Measurements from ENCODE around the gene ABHD6. TPM values are rescaled to one million over a fixed set of nuclear protein-coding genes. Genes with fewer than 3 reads are reported as not detected.

ABHD6 gene
- total RNA-seq, 1 experiment from 2014 or later = 12.7 TPM

DNA sequence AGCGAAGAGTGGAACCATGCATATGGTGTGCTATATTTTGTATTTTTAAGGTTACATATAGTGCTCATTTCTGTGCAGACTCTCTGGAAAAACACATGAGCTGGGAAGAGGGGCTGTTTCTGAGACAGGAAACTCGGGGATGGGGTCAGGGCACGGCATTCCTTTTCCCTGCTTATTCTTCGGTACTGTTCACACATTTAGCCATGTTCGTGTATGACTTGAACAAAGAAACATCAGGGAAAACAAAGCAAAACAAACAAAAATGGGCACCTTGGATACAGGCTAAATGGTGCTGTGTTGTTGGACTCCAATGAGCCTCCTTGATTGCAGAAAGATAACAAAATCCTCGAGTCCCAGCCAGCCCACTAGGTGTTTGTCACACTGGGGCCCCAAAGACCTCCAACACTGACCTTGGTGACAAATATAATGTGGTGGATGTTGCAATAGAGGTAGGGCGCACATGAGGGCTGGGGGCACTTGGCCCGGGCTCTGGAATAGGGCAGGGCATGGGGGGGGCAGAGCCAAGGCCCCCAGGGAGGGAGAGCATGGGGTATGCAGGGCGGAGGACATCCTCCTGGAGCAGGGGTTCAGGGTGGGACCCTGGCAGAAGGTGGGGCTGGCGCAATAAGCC is 46.1 kb upstream of the ABHD6 start:
- Histone ChIP-seq H3K79me2 (ENCODE audit: insufficient read depth, low read length) (no peaks in the 10 kb centered on the region), H3K9me2 (ENCODE audit: insufficient read depth) (no peaks in the 10 kb centered on the region), H2AFZ (ENCODE audit: low read depth, low read length, poor library complexity, severe bottlenecking) (no peak overlapping the region), H3K27ac (ENCODE audit: low read depth, low read length) (no peak overlapping the region), H3K9me3 (ENCODE audit: control insufficient read depth in 1 of 2, insufficient read depth in 1 of 2, low read depth in 1 of 2, low read length in 2 of 2) (no peaks in the 10 kb centered on the region), H3K36me3 (ENCODE audit: control insufficient read depth in 1 of 2, insufficient read depth in 2 of 2, low read length in 2 of 2) (no peaks in the 10 kb centered on the region), H3K4me2 (ENCODE audit: low read length) (no peak overlapping the region), H3K4me3 (replicated peaks in 1 of 2; ENCODE audit: low read depth in 1 of 2, low read length in 2 of 2) (no peak overlapping the region), H4K20me1 (ENCODE audit: insufficient read depth) (no peaks in the 10 kb centered on the region), H3K4me1 (ENCODE audit: control insufficient read depth in 1 of 2, insufficient read depth in 2 of 2, low read length in 2 of 2) (peaks cover 2 to 11% of the 10 kb centered on the region in 2 experiments; a peak in 3 of 4 replicates), H3K27me3 (ENCODE audit: insufficient read depth, low read length) (no peaks in the 10 kb centered on the region), H3K9ac (ENCODE audit: low read length) (no peak overlapping the region)
- ChIA-PET POLR2A (no interaction called here), CTCF (interaction anchor here (1.2 to 1.7 kb wide), 2 partner anchors 26 to 115 kb away, joined by 4 to 6 read pairs; partner anchors contain the start of genes HTD2 and RPP14), RAD21 (ENCODE audit: low non-redundant PET in 1 of 2, low total read pairs in 2 of 2, uncharacterized antibody in 2 of 2, unreplicated experiment in 2 of 2) (no interaction called here)
- no peak for ATAC-seq
- no TSS peak for BruUV-seq (replicated peaks)
- no peak for DNase-seq (ENCODE audit: low read depth, low spot score)
- intact Hi-C loops (cut with micrococcal nuclease) = no loop called here
- TF ChIP-seq SP1 (IDR thresholded peaks at IDR 0.05; ENCODE audit: low read depth) (no peak), SRF (IDR thresholded peaks at IDR 0.05; ENCODE audit: low read depth) (no peak), ZFX (IDR thresholded peaks at IDR 0.05) (no peak)
- TF ChIP-seq, protein P1, sequence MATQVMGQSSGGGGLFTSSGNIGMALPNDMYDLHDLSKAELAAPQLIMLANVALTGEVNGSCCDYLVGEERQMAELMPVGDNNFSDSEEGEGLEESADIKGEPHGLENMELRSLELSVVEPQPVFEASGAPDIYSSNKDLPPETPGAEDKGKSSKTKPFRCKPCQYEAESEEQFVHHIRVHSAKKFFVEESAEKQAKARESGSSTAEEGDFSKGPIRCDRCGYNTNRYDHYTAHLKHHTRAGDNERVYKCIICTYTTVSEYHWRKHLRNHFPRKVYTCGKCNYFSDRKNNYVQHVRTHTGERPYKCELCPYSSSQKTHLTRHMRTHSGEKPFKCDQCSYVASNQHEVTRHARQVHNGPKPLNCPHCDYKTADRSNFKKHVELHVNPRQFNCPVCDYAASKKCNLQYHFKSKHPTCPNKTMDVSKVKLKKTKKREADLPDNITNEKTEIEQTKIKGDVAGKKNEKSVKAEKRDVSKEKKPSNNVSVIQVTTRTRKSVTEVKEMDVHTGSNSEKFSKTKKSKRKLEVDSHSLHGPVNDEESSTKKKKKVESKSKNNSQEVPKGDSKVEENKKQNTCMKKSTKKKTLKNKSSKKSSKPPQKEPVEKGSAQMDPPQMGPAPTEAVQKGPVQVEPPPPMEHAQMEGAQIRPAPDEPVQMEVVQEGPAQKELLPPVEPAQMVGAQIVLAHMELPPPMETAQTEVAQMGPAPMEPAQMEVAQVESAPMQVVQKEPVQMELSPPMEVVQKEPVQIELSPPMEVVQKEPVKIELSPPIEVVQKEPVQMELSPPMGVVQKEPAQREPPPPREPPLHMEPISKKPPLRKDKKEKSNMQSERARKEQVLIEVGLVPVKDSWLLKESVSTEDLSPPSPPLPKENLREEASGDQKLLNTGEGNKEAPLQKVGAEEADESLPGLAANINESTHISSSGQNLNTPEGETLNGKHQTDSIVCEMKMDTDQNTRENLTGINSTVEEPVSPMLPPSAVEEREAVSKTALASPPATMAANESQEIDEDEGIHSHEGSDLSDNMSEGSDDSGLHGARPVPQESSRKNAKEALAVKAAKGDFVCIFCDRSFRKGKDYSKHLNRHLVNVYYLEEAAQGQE (IDR thresholded peaks at IDR 0.05; ENCODE audit: low read depth) = no peak
- TF ChIP-seq, protein P2, sequence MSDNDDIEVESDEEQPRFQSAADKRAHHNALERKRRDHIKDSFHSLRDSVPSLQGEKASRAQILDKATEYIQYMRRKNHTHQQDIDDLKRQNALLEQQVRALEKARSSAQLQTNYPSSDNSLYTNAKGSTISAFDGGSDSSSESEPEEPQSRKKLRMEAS (IDR thresholded peaks at IDR 0.05) = no peak

DNA sequence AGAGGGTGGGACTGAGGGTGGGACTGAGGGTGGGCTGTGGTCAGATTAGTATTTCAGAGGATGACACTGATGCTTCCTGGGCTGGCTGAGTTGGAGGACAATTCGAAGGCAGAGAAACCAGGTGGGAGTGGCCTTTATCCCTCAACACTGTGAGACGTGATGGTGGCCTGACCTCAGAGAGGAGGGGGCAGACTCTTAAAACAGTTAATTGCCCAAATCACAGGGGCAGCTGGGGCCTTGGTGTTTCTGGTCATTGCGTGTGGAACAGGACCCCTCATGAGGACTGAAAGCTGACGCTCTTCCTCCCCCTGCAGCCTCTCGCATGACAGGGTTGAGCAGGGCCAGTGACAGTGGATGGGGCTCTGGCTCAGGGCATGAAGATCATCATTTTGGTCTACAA is 45.5 kb upstream of the ABHD6 start:
- Histone ChIP-seq H3K9me2 (ENCODE audit: insufficient read depth) (no peaks in the 10 kb centered on the region), H3K4me1 (ENCODE audit: control insufficient read depth in 1 of 2, insufficient read depth in 2 of 2, low read length in 2 of 2) (peaks cover 2 to 11% of the 10 kb centered on the region in 2 experiments; a peak in 3 of 4 replicates), H3K79me2 (ENCODE audit: insufficient read depth, low read length) (no peaks in the 10 kb centered on the region), H3K9ac (ENCODE audit: low read length) (no peak overlapping the region), H3K27me3 (ENCODE audit: insufficient read depth, low read length) (no peaks in the 10 kb centered on the region), H3K4me3 (replicated peaks in 1 of 2; ENCODE audit: low read depth in 1 of 2, low read length in 2 of 2) (no peak overlapping the region), H4K20me1 (ENCODE audit: insufficient read depth) (no peaks in the 10 kb centered on the region), H3K27ac (ENCODE audit: low read depth, low read length) (no peak overlapping the region), H3K4me2 (ENCODE audit: low read length) (no peak overlapping the region), H3K9me3 (ENCODE audit: control insufficient read depth in 1 of 2, insufficient read depth in 1 of 2, low read depth in 1 of 2, low read length in 2 of 2) (no peaks in the 10 kb centered on the region), H3K36me3 (ENCODE audit: control insufficient read depth in 1 of 2, insufficient read depth in 2 of 2, low read length in 2 of 2) (no peaks in the 10 kb centered on the region), H2AFZ (ENCODE audit: low read depth, low read length, poor library complexity, severe bottlenecking) (no peak overlapping the region)
- ATAC-seq (no peak), DNase-seq (ENCODE audit: low read depth, low spot score) (no peak)
- ChIA-PET CTCF (no interaction called here), RAD21 (ENCODE audit: low non-redundant PET in 1 of 2, low total read pairs in 2 of 2, uncharacterized antibody in 2 of 2, unreplicated experiment in 2 of 2) (no interaction called here), POLR2A (no interaction called here)
- intact Hi-C loops (cut with micrococcal nuclease) = no loop called here
- no peak for TF ChIP-seq ZFX (IDR thresholded peaks at IDR 0.05)
- TF ChIP-seq FOSL1 (IDR thresholded peaks at IDR 0.05; ENCODE audit: low read depth) = no peak
- TF ChIP-seq EZH2phosphoT487 (IDR thresholded peaks at IDR 0.05; ENCODE audit: borderline replicate concordance) = no peak
- TF ChIP-seq RAD21 (IDR thresholded peaks at IDR 0.05; ENCODE audit: low read depth) = no peak
- TF ChIP-seq ZNF274 (IDR thresholded peaks at IDR 0.05; ENCODE audit: low read depth, low read length) = no peak
- no peak for TF ChIP-seq CTCF (IDR thresholded peaks at IDR 0.05 in 2 of 3, conservative IDR thresholded peaks at IDR 0.05 in 1 of 3; ENCODE audit: borderline replicate concordance in 1 of 3, insufficient read depth in 1 of 3, low read depth in 2 of 3, low read length in 2 of 3)
- BruUV-seq (replicated peaks) = no TSS peak
